GM21717 (cell line): ENCODE measurements around the gene MPDU1.

Experiments used
- ATAC-seq: cut with Tn5 transposase; IDR thresholded peaks from one replicate; pipeline ENCODE4 v1.9.1; 2021; ENCODE audit warnings: mild to moderate bottlenecking, moderate library complexity; ENCODE audit not compliant: unreplicated experiment

The MPDU1 gene

GRCh38 chr17:7560172-7561027 lies 23.3 kb upstream of the MPDU1 start:
- no peak for ATAC-seq

GRCh38 chr17:7561028-7561575 lies 22.6 kb upstream of the MPDU1 start:
- ATAC-seq = peak; percentile 48

- ATAC-seq = peak; percentile 38
Observed at GRCh38 chr17:7561589-7562207, 22.0 kb upstream of the MPDU1 start, which contains the start of gene SENP3. SENP3 (plus strand) TSS chr17:7561919; CDS start chr17:7563077, 1,158 bp downstream.

- ATAC-seq = peak; percentile 0
Observed at GRCh38 chr17:7562208-7562605, 21.4 kb upstream of the MPDU1 start.

- no peak for ATAC-seq
Observed at GRCh38 chr17:7563115-7563869, 20.4 kb upstream of the MPDU1 start.

GRCh38 chr17:7569571-7569970 lies 14.1 kb upstream of the MPDU1 start:
- no peak for ATAC-seq

- no peak for ATAC-seq
Observed at GRCh38 chr17:7570351-7570750, 13.3 kb upstream of the MPDU1 start.

- peak; percentile 80 for ATAC-seq
Observed at GRCh38 chr17:7572338-7572587, 11.4 kb upstream of the MPDU1 start.

GRCh38 chr17:7572588-7573323 lies 10.9 kb upstream of the MPDU1 start:
- ATAC-seq = peak; percentile 16

- peak; percentile 5 for ATAC-seq
Observed at GRCh38 chr17:7573324-7574080, 10.2 kb upstream of the MPDU1 start.

GRCh38 chr17:7574176-7574953 lies 9.3 kb upstream of the MPDU1 start:
- ATAC-seq = no peak

- ATAC-seq = no peak
Observed at GRCh38 chr17:7575481-7575883, 8.2 kb upstream of the MPDU1 start.

- ATAC-seq = no peak
Observed at GRCh38 chr17:7575959-7576358, 7.7 kb upstream of the MPDU1 start.

GRCh38 chr17:7576432-7576937 lies 7.2 kb upstream of the MPDU1 start:
- no peak for ATAC-seq

- ATAC-seq = no peak
Observed at GRCh38 chr17:7577327-7578199, 6.1 kb upstream of the MPDU1 start.

- no peak for ATAC-seq
Observed at GRCh38 chr17:7579001-7579833, 4.4 kb upstream of the MPDU1 start, which contains the start of gene CD68. CD68 (plus strand) TSS chr17:7579638; CDS start chr17:7579678, 40 bp downstream.
